Measurements from ENCODE around the gene S1PR3.

The S1PR3 gene

DNA sequence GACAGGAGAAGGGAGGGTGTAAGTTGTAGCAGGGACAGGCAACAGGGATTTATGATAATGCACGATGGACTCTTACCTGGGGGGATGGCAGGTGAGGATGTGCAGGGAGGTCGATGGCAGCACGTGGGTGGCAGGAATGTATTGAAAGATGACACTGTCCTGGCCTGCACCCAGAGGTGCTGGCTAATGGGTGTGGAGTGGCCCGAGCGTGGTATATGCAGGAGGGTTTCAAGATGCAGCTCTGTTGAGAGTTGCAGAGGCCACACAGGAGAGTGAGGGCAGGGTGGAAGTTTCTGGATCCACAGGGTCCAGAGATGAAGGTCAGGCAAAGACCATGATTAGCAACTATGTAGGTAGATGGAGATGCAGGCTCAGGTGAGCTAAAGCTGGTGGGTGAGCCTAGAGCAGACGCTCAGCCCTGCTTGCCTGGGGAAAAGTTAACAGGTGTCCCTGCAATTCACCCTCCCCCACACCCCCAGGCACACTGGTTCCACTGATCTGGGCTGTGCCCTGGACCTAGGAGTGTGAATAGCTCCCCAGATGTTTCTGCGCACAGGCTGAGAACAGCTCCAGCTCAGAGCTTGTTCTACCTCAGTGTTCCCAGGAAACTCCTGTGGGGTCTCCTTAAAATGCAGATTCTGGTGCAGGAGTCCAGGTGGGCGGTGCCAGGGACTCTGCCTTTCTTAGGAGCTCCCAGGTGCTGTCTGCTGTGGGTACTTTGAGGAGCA lies 21.5 kb upstream of the S1PR3 start:
- no peak for DNase-seq

DNA sequence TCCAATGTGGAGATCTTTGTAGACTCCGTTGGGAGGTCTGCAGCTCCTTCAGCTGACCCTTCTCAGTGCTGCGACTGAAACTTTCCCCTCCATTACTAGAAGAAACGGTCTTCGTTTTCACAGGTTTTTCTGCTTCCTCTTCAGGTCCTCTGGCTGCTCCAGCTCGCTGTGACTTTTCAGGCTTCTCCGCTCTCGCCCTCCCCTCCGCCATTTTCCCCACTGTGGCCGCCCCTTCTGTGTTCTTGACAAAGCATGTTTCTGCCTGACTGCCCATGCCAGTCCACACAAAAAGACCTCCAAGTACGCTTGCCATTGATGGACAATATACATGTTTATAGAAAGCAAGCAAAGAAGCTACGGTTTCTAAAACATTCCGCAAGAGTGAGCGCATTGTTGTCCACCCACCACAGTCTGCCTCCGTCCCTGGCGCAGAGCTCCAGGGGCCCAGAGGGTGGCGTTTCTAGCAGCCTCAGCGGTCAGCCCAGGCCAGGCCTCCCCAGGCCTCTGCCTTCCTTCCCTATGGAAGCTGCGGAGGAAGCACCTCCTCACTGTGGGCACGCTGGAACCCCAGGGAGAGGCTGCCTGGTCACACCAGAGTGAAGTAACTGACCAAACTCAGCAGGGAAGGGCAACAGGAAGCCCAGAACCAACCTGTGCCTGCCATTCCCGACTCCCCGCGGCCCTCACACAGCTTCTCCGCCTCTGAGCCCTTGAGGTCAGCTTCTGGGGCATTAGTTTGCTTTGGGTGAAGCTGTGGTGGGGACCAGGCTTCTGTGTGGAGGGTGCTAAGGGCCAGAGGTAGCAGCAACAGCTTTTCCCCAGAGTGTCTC lies 19.9 kb upstream of the S1PR3 start:
- no peak for DNase-seq

DNA sequence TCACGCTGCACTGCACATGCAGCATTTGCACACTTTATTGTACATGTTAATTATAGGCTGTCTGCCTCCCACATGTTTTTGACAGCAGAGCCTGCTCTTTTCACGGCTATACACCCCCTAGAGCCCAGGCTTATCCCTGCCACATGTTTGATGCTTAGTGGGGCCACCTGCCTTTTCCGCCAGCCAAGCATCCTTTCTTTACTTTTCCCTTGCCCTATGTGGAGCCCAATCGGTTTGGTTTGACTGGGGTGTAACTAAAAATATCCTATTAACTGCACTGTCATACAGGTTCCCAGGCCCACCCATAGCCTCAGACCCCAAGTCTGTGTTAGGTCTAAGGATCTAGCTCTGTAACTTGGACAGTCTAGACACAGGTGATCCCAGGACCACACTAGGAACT lies 18.9 kb upstream of the S1PR3 start:
- no peak for DNase-seq

DNA sequence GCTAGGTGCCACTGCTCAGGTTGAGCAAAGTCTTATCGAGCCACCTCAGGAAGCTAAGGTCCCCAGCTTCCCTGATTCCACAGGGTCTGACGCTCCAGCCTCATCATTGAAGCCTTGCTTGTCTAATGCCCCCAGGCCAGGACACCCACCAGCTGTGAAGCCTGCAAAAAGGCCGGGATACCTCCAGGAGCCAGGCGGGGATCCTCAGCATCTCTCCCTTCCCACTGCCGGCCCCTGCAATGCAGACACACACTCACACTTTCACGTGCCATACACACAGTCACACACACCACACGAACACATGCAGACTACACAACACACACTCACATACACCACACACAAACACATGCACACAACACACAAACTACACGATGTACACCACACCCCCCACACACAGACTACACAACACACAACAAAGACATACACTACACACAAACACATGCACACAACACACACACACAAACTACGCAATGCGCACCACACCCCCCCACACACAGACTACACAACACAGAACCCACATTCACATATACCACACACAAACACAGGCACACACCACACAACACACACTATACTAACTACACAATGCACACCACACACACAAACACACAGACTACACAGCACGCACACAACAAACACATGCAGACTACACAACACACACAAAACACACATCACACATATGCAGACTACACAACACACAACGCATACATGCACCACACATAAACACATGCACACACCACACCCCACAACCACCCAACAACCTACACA lies 17.8 kb upstream of the S1PR3 start:
- no peak for DNase-seq

DNA sequence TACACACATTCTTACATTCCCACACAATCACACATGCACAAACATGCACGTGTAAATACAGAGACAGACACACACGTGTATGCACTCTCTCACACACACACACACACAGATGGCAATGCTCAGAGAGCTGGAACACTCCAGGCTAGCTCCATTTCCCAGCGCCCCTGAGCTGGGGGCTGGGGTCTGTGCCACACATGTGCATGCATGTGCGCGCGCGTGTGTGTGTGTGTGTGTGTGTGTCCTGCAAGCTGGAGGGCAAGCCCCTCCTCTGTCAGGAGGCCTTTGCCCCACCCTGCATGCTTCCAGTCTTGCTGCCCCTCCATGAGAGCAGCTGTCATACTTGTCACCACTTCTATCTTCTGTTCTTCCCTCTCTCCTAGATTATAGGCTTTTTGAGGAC lies 16.6 kb upstream of the S1PR3 start:
- DNase-seq = no peak

DNA sequence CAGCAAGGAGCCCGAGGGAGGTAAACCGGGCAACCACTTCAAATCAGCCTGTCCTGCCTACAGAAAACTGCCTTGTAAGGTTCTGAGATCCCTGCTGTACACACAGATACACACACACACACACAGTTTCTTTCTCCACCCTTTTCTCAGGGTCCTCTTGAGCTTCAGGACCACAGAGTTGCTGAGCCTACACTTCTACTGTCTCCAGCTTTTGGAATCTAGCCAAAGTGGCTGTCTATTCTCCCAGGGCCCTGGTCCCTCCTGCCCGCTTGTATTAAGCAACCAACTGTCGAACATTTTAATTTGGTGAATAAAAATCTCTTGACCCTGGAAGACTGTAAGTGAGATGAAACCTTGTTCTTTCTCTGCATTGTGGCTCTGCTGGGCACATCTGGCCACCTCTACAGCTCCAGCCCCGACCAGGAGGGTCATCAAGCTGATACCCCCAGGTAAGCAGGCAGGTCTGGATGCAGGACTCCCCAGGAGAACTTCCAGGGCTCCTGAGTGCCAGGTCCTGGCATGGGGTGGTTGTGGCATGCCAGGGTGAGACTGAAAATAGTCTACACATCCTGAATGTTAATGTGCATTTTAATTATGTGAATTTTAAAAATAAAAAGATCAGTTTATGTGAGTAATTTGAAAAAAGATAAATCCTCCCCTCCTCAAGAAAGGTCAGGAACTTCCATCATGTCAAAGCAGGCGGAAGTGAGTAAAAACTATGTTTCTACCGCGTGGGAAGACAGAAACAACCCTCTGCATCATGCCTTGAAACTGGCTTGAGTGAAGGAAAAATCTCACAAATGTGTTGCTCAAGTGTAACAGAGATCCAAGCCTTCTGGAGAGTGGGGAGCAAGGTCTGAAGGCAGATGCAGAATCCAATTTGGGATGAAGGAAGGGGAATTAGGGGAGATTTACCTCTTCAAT lies 15.0 kb upstream of the S1PR3 start:
- no peak for DNase-seq

DNA sequence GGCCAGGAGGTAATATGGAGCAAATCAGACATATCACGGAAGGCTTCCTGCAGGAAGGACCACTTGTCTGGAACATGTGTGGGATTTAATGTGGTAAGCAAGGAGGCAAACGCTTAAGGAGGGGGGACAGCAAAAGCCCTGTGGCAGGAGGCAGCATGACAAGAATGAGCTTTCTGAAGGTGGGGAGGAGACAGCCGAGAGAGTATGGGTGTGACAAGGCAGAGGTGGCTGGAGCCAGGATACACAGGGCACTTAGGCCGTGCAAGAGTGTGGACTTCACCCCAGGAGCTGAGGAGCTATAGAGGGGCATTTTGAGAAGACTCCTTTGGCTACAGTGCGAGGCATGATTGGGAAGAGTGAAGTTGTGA lies 14.4 kb upstream of the S1PR3 start:
- no peak for DNase-seq

DNA sequence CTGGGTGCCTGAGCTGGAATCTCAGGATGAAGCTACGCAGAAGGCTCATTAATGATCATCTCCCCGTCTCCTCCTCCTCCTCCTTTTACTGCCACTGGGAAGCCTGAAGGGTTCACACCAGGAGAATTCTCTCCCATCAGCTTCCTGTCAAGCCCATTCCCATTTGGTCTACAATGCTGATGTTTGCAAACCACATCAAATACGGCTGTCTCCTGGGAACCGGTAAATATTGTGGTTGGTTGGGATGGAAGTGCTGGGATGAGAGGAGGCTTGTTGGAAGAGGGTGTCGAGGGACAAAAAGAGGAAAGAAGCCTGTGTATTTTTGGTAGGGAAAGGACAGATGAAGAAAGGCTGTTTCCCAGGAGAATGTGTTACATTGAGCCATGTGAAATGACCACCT lies 13.2 kb upstream of the S1PR3 start:
- no peak for DNase-seq

DNA sequence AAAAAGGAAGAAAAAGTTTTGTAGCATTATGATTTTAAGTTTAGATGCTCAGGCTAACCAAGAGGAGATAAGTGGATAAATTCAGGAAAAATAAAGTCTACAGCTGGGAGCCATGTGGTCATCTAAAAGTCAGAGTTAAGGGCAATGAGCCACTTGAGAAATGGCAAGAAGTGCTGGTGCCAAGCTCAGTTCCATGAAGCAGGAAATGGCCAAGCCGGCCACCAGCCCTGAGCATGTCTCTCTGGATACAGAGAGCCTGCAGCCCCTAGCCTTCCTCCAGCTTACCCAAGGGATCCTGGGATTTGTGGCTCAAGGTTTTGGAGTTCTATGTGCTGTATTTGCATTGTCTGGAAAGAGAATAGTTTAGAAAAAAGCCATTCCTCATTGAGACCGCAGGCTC lies 12.2 kb upstream of the S1PR3 start:
- DNase-seq = no peak

DNA sequence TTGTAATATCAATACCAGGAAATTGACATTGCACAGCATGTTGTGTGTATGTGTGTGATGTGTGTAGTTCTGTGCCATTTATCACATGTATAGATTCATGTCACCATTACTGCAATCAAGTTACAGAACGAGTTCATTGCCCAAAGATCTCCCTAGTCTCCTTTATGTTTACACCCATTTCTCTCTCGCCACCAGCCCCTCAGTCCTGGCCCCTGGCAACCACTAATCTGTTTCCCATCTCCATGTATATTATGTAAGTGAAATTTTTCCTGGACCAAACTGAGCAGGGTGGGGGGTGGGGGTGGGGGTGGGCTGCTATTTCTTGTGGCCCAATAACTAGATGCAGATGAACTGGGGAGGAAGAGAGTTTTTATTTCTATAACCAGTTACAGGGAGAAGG lies 11.5 kb upstream of the S1PR3 start:
- DNase-seq = no peak

DNA sequence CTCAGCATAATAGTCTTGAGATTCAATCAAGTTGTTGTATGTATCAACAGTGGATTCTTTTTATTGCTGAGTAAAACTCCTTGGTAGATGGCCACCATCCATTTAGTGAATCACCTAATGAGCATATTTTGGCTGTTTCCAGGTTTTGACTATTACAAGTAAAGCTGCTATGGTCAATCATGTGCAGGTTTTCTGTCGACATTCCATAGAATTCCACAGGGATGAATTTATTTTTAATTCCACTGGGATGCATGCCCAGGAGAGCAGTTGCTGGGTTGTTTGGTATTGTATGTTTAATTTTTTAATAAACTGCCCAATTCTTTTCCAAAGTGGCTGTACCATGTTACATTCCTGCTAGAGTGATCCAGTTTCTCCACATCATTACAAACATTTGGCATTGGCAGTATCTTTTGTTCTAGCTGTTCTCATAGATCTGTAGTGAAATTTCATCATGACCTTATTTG lies 10.5 kb upstream of the S1PR3 start:
- no peak for DNase-seq

DNA sequence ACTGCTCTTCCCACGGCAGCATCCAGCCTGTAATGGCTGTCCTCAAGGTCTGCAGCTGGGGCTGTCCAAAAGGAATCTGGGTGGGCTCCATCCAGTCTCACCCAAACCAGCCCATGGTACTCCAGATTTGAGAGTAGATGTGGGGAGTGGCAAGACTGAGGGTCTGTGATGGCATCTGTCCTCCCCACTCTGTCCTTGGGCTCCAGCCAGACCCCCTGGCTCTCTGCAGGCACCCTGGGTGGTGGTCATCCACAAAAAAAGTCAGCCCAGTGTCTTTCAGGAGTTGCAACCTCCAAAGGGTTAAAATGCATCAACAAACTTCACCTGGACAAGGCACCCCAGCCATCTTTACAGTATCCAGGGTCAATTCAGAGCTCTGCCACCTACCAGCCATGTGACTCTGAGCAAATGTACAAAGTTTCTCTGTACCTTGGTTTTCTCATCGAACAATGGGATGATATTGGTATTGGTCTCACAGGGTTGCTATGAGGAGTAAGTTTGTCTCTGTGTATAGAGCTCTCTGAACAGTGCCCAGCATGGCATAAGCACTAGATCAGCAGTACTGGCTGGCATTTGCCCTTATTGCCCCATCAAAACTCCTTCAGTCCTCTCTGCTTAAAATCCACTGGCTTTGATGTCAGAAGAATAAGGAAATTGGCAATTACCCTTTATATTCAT lies 7.3 kb upstream of the S1PR3 start:
- no peak for DNase-seq

DNA sequence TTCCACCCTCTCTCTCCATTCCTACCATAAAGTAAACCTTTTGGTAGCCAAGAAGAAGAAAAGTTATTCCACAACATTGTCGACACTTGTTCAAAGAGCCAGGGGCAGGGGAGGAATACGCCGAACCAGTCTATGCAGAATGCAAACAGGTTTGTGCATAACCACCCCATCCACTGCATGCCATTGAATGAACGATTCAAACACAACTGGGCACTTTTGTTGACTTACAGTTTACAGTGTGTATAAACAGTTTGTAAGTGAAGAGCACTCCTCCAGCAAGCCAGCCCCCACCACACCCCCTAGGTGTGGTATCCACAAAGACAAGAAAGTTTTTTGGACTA lies 6.8 kb upstream of the S1PR3 start:
- no peak for DNase-seq

DNA sequence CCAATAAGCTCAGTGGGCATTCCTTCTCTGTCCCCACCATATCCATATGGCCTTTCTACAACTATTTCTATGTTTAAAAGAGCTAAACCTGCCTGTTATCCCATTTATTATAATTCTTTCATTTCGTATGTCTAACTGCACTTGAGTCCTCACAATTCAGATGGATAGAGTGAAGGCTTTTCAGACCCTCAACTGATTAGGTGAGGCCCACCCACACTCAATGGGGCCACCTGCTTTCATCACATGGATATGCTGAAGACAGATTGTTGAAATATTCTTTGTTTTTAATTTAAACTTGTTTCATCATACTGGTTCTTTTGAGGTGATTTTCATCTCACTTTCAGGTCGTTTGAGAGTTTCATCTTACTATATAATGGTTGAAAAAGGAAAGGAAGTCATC lies 5.7 kb upstream of the S1PR3 start:
- DNase-seq = no peak

DNA sequence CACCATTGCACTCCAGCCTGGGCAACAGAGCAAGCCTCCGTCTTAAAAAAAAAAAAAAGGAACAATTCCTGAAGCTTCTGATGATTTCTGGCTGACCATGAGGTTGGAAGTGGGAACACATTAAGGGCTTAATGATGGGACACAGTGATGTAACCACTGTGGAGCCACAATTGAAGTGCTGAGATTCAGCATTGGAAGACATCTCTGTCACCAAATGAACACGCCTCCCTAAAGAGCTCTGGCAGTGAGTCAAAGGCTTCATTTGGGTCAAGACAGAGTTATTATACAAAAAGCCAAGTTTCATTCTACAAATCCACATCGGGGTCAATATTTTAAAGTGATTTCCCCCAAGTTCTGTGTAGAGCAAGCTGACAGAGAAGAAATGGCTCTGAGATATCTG lies 4.5 kb upstream of the S1PR3 start:
- DNase-seq = no peak

DNA sequence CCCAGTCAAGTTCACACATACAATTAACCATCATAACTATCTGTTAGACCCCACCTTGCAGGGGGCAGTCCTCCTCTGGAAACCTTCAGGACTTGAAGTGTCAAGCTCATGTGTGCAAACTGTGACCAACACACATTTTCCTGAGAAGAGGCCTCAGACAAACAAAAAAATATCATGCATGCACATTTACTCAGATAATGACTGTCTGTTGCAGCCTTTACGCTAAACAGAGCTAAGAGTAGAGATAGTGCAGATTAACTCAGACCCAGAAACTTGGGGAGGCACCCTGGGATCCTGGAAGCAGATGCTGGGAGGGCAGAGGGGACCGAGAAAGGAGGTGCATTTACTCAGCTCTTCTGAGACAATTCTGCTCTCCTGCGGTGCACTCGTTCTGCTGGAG lies 3.6 kb upstream of the S1PR3 start:
- DNase-seq = no peak

DNA sequence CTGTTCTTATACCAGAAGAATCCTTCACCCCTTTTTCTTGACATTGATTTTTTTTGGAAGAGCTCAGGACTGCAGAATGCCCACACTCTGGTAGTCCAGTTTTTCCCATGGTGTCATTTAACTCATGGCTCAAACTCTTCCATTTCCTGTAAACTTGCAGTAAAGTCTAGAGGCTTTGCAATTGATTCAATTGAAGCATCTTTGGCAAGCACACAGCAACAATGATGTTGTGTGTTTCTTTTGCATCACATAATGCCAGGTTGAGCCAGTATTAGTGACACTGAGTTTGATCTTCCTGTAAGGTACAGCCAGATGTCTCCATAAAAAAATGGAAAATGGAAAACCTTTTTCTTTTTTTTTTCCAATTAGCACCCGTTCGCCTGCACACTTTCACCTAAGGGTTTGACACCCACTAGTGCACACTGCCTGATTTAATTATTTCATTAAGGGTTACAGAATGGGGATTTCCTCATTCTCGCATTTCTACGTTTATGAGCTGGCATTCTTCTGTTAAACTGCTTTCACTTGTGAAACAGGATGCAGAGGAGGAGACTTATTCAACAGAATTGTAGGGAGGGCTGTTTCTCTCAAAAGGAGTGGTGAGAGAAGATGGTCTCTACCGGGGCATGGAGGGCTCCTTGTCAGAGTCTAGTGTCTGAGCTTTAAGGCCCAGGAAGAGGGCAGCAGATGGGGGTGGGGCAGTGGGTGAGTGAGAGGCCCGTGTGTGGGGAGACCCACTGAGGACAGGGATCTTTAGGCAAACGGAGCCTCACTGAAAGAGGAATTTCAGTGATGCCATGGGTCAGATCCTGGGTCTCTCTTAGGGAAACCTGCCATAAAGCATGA lies 2.2 kb upstream of the S1PR3 start:
- DNase-seq = no peak

DNA sequence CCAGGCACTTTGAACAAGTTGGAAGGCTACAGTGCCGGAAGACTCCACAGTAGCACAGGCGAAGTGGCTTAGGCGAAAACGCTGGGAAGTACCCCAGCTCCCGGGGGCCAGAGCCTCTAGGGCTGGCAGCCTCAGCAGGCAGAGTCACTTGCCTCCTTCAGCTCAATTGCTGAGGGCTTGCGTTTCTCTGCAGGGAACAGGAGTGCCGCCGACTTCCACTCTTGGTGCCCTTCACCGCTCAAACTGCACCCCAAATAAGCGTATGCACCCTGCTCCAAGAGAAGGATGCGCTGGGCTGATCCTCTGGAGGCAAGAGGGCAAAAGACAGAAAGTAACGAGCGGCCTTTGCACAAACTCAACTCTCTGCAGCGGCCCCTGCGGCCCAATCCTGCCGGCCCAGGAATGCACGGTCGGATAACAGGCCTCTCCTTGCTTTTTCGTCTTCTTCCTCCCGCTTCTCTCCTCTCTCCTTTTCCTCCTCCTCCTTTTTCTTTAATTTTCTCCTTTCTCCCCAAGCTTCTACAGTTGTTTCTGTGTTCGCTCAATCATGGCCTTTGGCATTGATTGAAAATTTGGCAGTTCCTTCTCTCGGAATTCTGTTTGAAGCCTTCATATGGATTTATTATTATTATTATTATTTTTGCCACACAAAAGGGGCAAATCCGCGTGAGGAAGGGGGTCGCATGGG lies 1.1 kb upstream of the S1PR3 start:
- no peak for DNase-seq

DNA sequence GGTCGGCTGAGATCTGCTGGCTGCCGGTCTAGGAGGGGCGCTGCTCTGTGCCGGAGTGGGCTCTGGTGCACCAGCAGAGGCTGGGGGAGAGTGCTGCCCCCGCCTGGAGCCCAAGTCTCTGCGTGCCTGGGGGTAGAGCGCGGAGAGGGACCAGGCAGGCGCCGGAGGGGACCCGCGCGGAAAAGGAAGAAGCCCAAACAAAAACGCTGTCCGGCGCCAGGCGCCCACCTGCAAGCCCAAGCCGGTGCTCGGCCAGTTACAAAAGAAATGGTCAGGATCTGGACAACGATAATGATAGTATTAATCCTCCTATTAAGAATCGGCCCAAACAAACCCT lies 571 bp upstream of the S1PR3 start:
- no peak for DNase-seq

DNA sequence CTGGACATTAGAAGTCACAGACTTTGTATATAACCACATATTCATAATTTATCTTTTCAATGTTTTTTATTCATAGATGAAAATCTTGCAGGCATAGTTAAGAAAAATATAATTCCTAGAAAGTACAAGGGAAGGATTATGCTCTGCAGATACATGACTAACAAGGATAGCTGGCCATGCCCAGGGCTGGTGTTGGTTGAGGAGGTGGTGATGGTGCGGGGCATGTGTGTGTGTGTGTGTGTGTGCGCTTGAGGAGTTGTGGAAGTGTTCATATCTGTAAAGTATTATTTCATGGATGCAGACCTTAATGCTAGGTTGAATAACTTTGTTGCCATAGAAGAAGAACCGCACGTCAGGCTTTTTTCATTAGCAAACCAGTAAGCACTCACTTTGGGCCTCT lies 1.3 kb downstream of the S1PR3 start:
- no peak for DNase-seq

DNA sequence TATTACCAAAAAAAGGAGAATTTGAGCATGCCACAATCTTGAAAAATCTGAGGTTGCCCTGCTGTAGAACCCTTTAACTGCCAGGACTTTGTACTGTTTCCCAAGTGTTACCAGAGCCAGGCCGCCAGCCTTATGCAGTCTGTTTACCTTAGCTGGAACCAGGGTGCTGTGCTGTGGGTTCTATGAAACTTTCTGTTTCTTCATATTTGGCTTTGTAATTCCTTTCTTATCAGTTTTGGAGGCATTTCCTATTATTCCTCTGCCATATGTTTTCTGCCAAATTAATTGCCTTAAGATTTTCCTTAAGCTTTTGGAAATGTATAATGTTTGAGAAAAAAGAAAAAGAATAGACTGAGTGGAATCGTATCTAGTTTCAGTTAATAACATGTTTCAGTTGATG lies 2.1 kb downstream of the S1PR3 start:
- no peak for DNase-seq
